ENCODE measurements around the gene ELF1.

DNA sequence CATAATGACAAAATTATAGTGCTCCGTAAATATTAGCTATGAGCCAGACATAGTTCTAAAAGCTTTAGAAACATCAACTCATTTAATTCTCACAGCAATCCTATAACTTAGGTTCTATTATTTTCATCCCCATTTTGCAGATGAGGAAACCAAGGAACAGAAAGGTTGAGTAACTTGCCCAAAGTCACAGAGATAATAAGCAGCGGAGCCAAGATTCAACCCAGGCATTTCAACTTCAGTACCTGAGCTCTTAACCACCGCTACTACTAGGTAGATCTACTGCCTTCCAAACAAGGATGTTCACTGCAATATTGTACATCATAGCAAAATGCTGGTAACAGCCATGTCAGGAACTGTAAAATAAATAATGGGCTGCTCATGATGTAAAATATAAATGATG lies 39.9 kb downstream of the ELF1 start:
- no peak for TF ChIP-seq POLR2A (IDR thresholded peaks at IDR 0.05; ENCODE audit: low read depth)
- no peak for TF ChIP-seq CTCF (IDR thresholded peaks at IDR 0.05)

All from esophagus muscularis mucosa (tissue), 3 donors.